ENCODE results near the gene PTMA. TPM values are rescaled to one million over a fixed set of nuclear protein-coding genes. Genes with fewer than 3 reads are reported as not detected.

The PTMA gene
- total and polyA plus RNA-seq, 2 of the 4 experiments (the other 2 are of a cell fraction): 380 to 742 TPM

GRCh38 chr2:231686192-231687100, 21.9 kb upstream of the PTMA start:
- H3K23ac ChIP-seq (ENCODE audit: low read depth, low read length): no peak overlapping the region
- no peak for TF ChIP-seq CHD1 (IDR thresholded peaks at IDR 0.05; ENCODE audit: low read depth, low read length)
- no peak for TF ChIP-seq FOS (IDR thresholded peaks at IDR 0.05; ENCODE audit: low read depth, low read length)
- TF ChIP-seq MAFK (IDR thresholded peaks at IDR 0.05; ENCODE audit: low read depth, low read length): no peak
- no peak for TF ChIP-seq USF2 (IDR thresholded peaks at IDR 0.05; ENCODE audit: low read depth, low read length)
- no peak for TF ChIP-seq BHLHE40 (IDR thresholded peaks at IDR 0.05; ENCODE audit: low read depth, low read length)
- no peak for TF ChIP-seq NFE2L2 (IDR thresholded peaks at IDR 0.05; ENCODE audit: low read depth, low read length)
- no peak for TF ChIP-seq MAZ (IDR thresholded peaks at IDR 0.05; ENCODE audit: borderline replicate concordance, low read depth, low read length)
- no peak for TF ChIP-seq CEBPB (IDR thresholded peaks at IDR 0.05; ENCODE audit: low read depth, low read length)
- no peak for TF ChIP-seq POLR2A (IDR thresholded peaks at IDR 0.05; ENCODE audit: low read depth, low read length)
- no peak for TF ChIP-seq RCOR1 (IDR thresholded peaks at IDR 0.05; ENCODE audit: insufficient replicate concordance, low read length)
- no peak for TF ChIP-seq CTCF (conservative IDR thresholded peaks at IDR 0.05; ENCODE audit: low read depth, low read length)
- TF ChIP-seq ELK1 (IDR thresholded peaks at IDR 0.05; ENCODE audit: borderline replicate concordance, low read depth, low read length): no peak
- in situ Hi-C loops (cut with MboI; ENCODE audit: low sequenced_read_pairs) (no loop called here), intact Hi-C loops (cut with micrococcal nuclease) (no loop called here), dilution Hi-C loops (cut with HindIII; ENCODE audit: low sequenced_read_pairs, unreplicated experiment) (no loop called here)
- no peak for DNase-seq
- 93% methylated on average over 5 of the region's 11 CpGs; no CpG with 5 or more reads in 1 of the 2 experiments for WGBS, 2 experiments (ENCODE audit: extremely low coverage in 2 of 2, insufficient read length in 1 of 2)
- no peak overlapping the region for H4K91ac ChIP-seq (ENCODE audit: insufficient read depth, low read depth, low read length)
- BruUV-seq (replicated peaks): no TSS peak
- H2AK5ac ChIP-seq (ENCODE audit: low read depth, low read length): no peak overlapping the region
- H3K36me3 ChIP-seq (ENCODE audit: control insufficient read depth, insufficient read depth, low read length): no peaks in the 10 kb centered on the region
- H3K9me3 ChIP-seq (ENCODE audit: control insufficient read depth, insufficient read depth, low read length): no peaks in the 10 kb centered on the region
- H3K4me3 ChIP-seq (ENCODE audit: insufficient read depth, low read depth, low read length): no peak overlapping the region
- H3K9ac ChIP-seq (ENCODE audit: low read depth, low read length): no peak overlapping the region
- H4K8ac ChIP-seq (ENCODE audit: low read depth in 2 of 2, low read length in 2 of 2): no peak overlapping the region
- no peak overlapping the region for H3K14ac ChIP-seq (replicated peaks; ENCODE audit: low read depth, low read length)
- peaks cover 3% of the 10 kb centered on the region for H3K4me1 ChIP-seq (ENCODE audit: control insufficient read depth, insufficient read depth, low read length)
- H4K5ac ChIP-seq (ENCODE audit: low read depth, low read length): no peak overlapping the region
- H3K4me2 ChIP-seq (ENCODE audit: low read depth, low read length): no peak overlapping the region
- no peak overlapping the region for H3K56ac ChIP-seq (ENCODE audit: extremely low read depth, insufficient read depth, low read length)
- POLR2A ChIA-PET (ENCODE audit: unreplicated experiment): no interaction called here
- H3K27ac ChIP-seq (ENCODE audit: insufficient read depth, low read length): no peak overlapping the region
- peaks cover under 1 to 6% of the 10 kb centered on the region in 2 experiments; a peak in 3 of 4 replicates for H3K79me1 ChIP-seq (ENCODE audit: low read depth in 1 of 2, low read length in 2 of 2)
- CTCF ChIA-PET: interaction anchor here (2.0 kb wide), 1 partner anchor 29 kb away, joined by 7 read pairs; no protein-coding TSS in a partner anchor
- H2BK15ac ChIP-seq (ENCODE audit: low read depth, low read length): no peak overlapping the region
- H2AFZ ChIP-seq (replicated peaks; ENCODE audit: low read length, poor library complexity): no peak overlapping the region
- no peak overlapping the region for H3K4ac ChIP-seq (ENCODE audit: low read depth, low read length)
- no peak overlapping the region for H2BK20ac ChIP-seq (ENCODE audit: low read depth, low read length)
- H3K27me3 ChIP-seq (ENCODE audit: control insufficient read depth, insufficient read depth, low read length): no peaks in the 10 kb centered on the region
- H4K20me1 ChIP-seq (ENCODE audit: insufficient read depth, low read length): no peaks in the 10 kb centered on the region
- no peak overlapping the region for H2BK120ac ChIP-seq (ENCODE audit: low read depth, low read length)
- H3K9me1 ChIP-seq (ENCODE audit: insufficient read depth, low read length): no peaks in the 10 kb centered on the region
- peak overlapping the region; percentile 1 for H2AK9ac ChIP-seq (replicated peaks; ENCODE audit: low read depth, low read length, poor library complexity)
- no peak overlapping the region for H3K18ac ChIP-seq (ENCODE audit: low read depth, low read length)
- ATAC-seq (ENCODE audit: low read depth): no peak
- no peak overlapping the region for H2BK5ac ChIP-seq (ENCODE audit: low read depth, low read length, poor library complexity, severe bottlenecking)

Measured in IMR-90 (cell line).